Lower leg skin (tissue), 4 donors: ENCODE measurements around the gene RIMS4. TPM values are rescaled to one million over a fixed set of nuclear protein-coding genes. Genes with fewer than 3 reads are reported as not detected.

ENCODE experiments used
- DNase-seq, 2 donors: peaks; one replicate each; pipeline ENCODE4 v3.0.0-alpha.2; 2019; ENCODE audit warnings: low spot score in 2 of 2
- H3K4me3 ChIP-seq: fragments of 200-600 bp; sonication (generic); 2 replicates; pipeline ENCODE4 v1.5.1; 2017; ENCODE audit warnings: mild to moderate bottlenecking, low read depth; ENCODE audit not compliant: poor library complexity, severe bottlenecking
- CTCF ChIP-seq, 3 donors: fragments of 450-650 bp; IDR thresholded peaks; one replicate each; pipeline ENCODE4 v1.5.1; 2016; ENCODE audit warnings: antibody characterized with exemption in 3 of 3, mild to moderate bottlenecking in 3 of 3, moderate library complexity in 2 of 3
- POLR2A ChIP-seq, 2 donors: fragments of 450-650 bp; IDR thresholded peaks; one replicate each; pipeline ENCODE4 v1.6.1; 2016 to 2017; ENCODE audit warnings: antibody characterized with exemption in 2 of 2, mild to moderate bottlenecking in 1 of 2, moderate library complexity in 1 of 2
- WGBS, 2 donors: methylation state at CpG; one replicate each; pipeline ENCODE4 v1.1.5; 2018; 5-methylcytosine and 5-hydroxymethylcytosine counted together
- intact Hi-C: fragments of 100-400 bp; cut with DNase I; formaldehyde crosslinking; loops from one replicate; pipeline ENCODE4 v1.15.0; 2023; ENCODE audit warnings: low total_unique reads
- total RNA-seq, 4 donors: library from RNA; depleted of rRNA; stranded (reverse); fragments of >200 nt; gene quantifications; one replicate each; pipeline ENCODE4 v1.1.0, GENCODE V29; 2016

Gene RIMS4
- total RNA-seq, 4 donors from 2014 or later = 0.12 to 0.91 (median 0.39) TPM; not detected in 1

GRCh38 chr20:44722990-44723389 lies 87.4 kb downstream of the RIMS4 start:
- intact Hi-C loops = no loop called here
- DNase-seq = no peak
- TF ChIP-seq CTCF (IDR thresholded peaks at IDR 0.05) (no peak), POLR2A (IDR thresholded peaks at IDR 0.05) (no peak)
- WGBS, 2 donors = 75 to 79% methylated on average over 2 of the region's 2 CpGs
- no peak overlapping the region for H3K4me3 ChIP-seq

GRCh38 chr20:44721785-44722054 lies 88.6 kb downstream of the RIMS4 start:
- WGBS, 2 donors = 96 to 100% methylated on average over 1 of the region's 1 CpG
- no peak for DNase-seq
- no peak overlapping the region for H3K4me3 ChIP-seq
- TF ChIP-seq POLR2A (IDR thresholded peaks at IDR 0.05) = no peak
- TF ChIP-seq CTCF (IDR thresholded peaks at IDR 0.05) = no peak
- intact Hi-C loops = no loop called here

GRCh38 chr20:44720997-44721784 lies 89.2 kb downstream of the RIMS4 start:
- intact Hi-C loops = no loop called here
- WGBS, 2 donors = 31 to 33% methylated on average over 11 of the region's 11 CpGs
- no peak for TF ChIP-seq POLR2A (IDR thresholded peaks at IDR 0.05)
- no peak for TF ChIP-seq CTCF (IDR thresholded peaks at IDR 0.05)
- DNase-seq = peak in 1 of 2 donors; percentile 88
- no peak overlapping the region for H3K4me3 ChIP-seq

- WGBS, 2 donors = 23 to 37% methylated on average over 7 of the region's 7 CpGs
- intact Hi-C loops = no loop called here
- no peak overlapping the region for H3K4me3 ChIP-seq
- TF ChIP-seq POLR2A (IDR thresholded peaks at IDR 0.05) = no peak
- no peak for TF ChIP-seq CTCF (IDR thresholded peaks at IDR 0.05)
- DNase-seq = peak in 1 of 2 donors; percentile 91
Measured at GRCh38 chr20:44720621-44720996, 89.7 kb downstream of the RIMS4 start.

- no peak for DNase-seq
- 89 to 94% methylated on average over 9 to 14 of the region's 19 CpGs for WGBS, 2 donors
- TF ChIP-seq CTCF (IDR thresholded peaks at IDR 0.05) (no peak), POLR2A (IDR thresholded peaks at IDR 0.05) (no peak)
- intact Hi-C loops = no loop called here
- H3K4me3 ChIP-seq = no peak overlapping the region
Measured at GRCh38 chr20:44719841-44720240, 90.5 kb downstream of the RIMS4 start.

GRCh38 chr20:44717986-44718385 lies 92.4 kb downstream of the RIMS4 start:
- no peak for TF ChIP-seq CTCF (IDR thresholded peaks at IDR 0.05)
- no peak for TF ChIP-seq POLR2A (IDR thresholded peaks at IDR 0.05)
- no peak overlapping the region for H3K4me3 ChIP-seq
- no peak for DNase-seq
- intact Hi-C loops = no loop called here
- 47 to 62% methylated on average over 10 of the region's 10 CpGs for WGBS, 2 donors
